Caki2 (cell line): ENCODE results near the gene CCDC192. TPM values are rescaled to one million over a fixed set of nuclear protein-coding genes. Genes with fewer than 3 reads are reported as not detected.

Experiments
- DNase-seq: peaks from one replicate; pipeline ENCODE4 v3.0.0-alpha.2; 2015; ENCODE audit warnings: low read depth
- in situ Hi-C: cut with HindIII; loops from 2 replicates; pipeline ENCODE4 v1.10.0; 2016; ENCODE audit warnings: low sequenced_read_pairs, low pct_unique_long_range_greater_than_20kb, mixed read lengths
- total RNA-seq: library from RNA; depleted of rRNA; stranded (reverse); fragments of >200 nt; shearing (Covaris generic); gene quantifications from 2 replicates; pipeline ENCODE4 v1.2.3, GENCODE V29; 2014; ENCODE audit warnings: low replicate concordance

Gene CCDC192
- total RNA-seq, 1 experiment from 2014 or later: not detected

DNA sequence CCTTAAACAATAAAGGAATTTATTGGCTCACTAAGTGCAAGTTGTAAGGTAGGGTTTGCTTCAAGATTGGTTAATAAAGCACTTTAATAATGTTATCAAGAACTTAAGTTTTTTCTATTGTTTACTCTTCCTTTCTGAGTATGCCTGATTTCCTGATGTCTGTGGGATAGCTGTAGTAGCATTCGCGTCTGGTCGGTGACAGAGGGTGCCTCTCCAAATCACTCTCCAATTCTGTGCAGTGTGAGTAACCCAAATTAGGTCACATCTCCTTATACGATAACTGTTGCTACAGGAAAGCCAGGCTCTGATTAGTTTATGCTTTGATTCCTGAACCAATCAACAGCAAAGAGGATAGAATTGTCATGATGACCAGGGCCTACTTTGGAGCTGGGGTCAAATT lies 90.7 kb downstream of the CCDC192 start:
- in situ Hi-C loops: no loop called here
- DNase-seq: no peak

DNA sequence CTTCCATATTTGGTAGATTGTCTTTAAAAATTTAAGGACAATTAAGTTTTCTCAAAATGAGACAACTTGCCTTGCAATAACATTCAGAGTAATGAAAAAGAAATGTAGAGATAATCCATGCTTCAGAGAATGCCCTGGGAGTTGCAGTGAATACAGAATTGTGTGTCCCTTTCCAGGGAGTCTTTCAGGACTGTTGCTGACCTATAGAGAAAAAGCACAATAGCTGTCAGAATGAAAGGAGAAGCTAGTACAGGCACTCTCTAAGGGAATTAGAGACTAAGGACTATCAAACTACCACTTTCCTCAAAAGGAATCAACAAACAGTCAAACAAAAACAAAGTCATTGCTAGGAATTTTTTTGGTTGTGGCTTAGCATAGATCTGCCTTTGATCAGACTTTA lies 93.0 kb downstream of the CCDC192 start:
- no peak for DNase-seq
- in situ Hi-C loops: no loop called here

DNA sequence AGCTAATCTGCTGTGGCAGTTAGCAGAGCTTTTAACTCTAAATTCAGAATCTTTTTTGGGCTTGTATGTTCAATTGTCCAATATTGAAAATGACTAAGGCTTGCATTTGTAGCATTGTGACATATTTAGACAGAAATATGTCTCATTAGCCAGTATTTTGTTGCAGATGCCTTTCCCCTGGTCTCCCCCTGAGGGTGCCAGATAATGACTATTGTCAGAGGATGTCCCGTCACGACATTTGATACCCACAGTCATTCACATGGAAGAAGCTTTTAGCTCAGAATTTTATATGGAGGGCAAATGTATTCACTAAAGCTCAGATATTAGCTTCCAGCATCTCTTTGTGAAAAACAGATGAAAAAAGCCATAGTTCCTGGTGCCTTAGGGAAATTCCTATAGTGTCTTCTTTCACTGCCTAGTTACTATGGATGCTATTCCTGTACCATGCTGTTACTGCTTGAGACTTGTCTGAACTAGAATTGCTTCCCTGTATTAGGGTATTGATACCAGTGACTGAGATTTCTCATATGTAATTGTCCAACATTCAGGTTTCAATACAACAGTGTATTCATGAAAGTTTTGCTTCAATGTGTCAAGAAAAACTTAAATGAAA lies 96.2 kb downstream of the CCDC192 start:
- in situ Hi-C loops: no loop called here
- no peak for DNase-seq

DNA sequence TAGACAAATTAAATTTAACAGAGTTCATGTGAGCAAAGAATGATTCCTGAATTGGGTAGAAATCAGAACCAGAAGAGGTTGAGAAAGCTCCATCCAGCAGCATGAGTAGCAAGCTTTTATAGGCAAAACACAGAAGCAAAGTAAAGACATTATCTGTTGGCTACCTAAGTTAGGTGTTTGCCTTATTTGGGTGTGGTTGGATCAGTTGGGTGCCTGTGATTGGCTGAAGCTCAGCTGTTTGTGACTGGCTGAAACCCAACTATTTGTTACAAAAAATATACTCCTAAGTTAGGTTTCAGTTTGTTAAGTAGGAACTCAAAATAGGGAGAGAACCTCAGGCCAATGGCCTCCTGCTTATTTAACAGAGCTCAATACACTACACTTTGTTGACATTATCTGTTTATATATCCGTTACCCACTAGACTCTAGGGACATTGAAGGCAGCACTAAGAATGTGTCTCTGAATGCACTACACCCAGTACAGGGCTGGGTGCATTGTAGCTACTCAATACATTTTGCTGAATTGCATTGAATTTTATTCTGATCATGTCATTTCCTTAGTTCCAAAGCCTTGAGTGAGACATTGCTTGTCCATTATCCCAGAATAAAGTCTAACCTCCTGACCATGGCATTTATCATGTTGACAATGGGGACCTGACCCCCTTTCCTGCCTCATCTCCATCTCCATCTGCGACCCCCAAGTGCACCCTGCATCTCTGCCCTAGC lies 98.7 kb downstream of the CCDC192 start:
- in situ Hi-C loops: no loop called here
- DNase-seq: no peak

DNA sequence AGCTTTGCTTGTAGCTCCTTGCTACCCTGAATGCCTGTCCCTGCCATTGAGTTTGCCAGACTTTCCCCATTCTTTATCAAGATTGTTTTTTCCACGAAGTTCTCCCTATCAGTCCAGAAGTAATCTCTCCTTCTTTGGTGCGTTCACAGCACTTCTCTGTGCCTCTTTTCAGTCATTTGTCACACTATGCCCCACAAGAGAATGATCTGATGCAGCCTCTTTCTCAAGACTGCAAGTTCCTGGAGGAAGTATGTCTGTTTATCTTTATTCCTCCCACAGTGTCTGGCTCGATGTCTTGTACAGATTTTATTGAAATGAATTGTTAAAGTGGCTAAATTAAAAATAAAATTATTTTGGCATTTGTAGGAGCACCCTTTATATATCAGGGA lies 99.3 kb downstream of the CCDC192 start:
- in situ Hi-C loops: no loop called here
- DNase-seq: no peak

DNA sequence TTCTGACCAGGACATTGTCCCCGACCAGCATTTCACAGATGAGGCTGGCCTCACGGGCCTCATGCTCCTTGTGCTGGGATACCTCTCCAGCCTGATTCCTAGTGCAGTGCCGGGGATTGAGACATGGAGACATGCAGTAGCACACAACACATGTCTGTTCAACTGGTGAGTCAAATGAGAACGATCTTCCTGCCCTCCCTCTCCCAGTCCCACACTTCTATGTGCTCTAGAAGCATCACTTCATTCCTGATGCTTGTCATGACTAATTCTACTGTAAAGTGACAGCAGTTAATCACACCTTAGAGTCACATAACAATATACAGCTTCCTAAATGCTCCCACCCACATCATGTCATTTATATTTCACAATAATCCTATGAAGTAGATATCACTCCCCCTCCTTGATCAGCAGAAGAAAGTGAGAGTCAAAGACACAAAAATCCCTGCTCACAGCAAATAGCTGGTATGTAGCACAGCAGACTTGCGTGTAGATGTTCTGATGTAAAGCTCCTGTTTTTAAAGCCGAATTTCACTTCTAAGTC lies 101.8 kb downstream of the CCDC192 start:
- no peak for DNase-seq

DNA sequence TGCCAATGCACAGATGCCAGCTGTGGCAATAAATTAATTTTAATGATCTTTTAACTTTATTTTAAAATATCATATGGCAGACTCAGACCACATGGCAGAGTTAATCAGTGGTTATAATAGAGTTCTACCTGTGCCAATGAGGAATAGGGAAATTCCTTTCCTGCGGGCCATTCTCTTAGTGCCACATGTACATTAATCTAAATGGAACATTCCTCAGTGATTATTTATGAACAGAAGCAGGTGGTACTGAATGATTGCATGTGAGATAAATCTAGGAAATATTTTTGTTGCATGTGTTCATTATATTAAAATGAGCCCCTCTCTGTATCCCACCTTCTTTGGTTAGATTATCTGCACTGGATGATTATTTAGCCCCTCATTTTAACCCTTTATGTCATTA lies 102.3 kb downstream of the CCDC192 start:
- in situ Hi-C loops: no loop called here
- no peak for DNase-seq

More for the DNA sequence above, 101.8 kb downstream of the CCDC192 start:
- in situ Hi-C loops: no loop called here

DNA sequence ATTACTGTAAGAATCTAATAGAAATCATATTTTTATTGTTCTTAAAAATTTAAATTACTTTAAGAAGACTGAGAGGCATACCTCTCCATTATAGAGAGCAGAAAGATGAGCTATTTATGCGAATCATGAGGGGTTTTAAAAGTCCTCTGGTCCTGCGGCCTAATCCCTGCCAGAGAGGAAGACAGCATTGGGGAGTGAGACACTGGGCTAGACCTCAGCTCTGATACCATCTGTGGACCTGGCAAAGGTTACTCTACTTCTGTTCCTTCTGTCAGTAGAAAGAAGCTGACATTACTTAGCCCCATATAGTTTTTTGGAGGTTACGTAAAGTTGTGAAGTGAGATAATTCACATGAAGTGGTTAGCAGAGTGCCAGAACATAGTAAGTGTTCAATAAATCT lies 103.6 kb downstream of the CCDC192 start:
- no peak for DNase-seq

DNA sequence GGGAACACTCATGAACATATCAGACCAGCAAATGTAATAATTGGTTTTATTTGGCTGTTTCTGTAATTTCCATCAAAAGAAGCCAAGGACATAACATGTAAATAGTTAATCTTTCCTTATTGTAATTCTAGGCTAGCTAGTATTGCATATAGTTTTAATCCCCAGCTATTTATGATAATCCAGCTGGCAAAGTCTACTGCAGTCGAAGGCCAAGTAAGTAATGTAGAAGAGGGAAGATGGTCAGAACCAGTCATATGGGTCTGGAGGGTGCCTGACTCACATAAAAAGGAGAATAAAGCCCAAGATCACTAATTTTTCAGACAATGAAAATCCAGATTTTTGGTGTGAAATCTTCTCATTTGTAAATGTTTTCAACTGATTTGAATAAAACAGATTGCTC lies 106.3 kb downstream of the CCDC192 start:
- DNase-seq: no peak
- in situ Hi-C loops: no loop called here

More for the DNA sequence above, 103.6 kb downstream of the CCDC192 start:
- in situ Hi-C loops: no loop called here

DNA sequence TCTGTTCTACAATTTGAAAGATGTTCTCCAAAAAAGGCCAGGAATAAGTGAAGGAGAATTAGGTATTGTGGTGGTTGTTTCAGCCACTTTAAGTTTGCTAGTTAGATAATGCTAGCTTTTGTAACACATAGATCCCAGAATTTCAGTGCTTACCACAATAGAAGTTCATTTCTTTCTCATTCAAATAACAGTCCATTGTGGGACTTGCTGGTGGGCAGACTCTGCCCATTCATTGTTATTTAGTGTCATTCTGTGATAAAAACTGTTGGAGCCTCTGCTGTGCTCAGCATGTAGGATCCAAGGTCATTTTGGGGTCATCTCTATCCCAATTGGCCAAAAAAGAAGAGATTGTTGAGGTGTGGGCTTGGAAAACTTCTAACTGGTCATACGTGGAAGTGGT lies 106.8 kb downstream of the CCDC192 start:
- no peak for DNase-seq
- in situ Hi-C loops: no loop called here

DNA sequence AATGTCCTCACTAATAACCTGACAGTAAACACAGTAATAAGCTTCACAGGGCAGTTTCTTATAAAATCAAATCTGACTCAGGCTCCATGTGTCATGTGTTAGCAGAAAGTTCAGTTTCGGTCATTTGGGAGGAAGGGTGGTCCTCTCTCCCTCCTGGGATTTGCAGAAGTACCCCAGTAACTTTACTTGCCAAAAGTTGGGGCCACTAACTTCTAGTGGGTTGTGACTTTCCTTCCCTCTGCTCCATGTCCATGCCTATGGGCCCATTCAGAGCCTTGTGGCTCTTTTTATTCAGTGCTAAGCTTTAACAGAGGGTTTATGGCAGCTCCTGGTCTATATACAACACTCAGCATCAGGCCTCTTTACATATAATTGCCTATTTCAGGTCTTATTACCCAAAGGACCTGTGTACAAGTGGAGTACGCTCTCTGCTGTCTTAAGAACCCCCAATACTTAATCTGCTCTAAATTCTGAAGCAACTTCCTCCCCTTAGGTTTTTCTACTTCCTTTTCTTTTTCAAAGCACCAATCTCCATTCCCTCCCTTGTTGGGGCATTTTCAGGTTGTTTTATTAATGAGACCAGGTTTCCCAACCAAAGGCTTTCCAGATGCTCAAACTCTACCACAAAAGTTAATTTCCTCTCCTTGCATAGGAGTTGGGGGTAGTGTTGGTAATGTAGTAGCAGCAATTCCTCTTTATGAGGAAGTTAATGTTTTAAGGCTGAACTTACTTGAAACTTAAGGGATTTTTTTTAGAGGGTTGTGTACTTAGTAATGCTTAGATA lies 107.7 kb downstream of the CCDC192 start:
- in situ Hi-C loops: no loop called here
- DNase-seq: no peak

DNA sequence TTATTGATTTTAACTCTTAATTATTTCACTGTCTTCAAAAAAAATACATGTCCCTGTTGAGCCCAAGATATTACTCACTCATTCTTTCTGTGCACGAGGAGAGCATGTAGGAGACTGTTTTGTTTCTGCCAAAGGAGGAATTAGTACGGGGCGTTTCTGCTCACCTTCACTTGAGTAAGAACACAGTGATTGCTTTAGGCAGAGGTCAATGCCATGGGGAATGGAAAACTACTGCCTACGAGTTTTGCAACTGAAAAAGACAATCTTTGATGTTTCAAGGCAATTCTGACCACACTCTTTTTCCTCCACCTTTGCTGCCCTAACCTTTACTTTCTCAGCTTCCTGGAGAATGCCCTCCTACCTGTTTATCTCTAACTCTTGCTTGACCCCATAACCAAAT lies 109.4 kb downstream of the CCDC192 start:
- in situ Hi-C loops: no loop called here
- no peak for DNase-seq

DNA sequence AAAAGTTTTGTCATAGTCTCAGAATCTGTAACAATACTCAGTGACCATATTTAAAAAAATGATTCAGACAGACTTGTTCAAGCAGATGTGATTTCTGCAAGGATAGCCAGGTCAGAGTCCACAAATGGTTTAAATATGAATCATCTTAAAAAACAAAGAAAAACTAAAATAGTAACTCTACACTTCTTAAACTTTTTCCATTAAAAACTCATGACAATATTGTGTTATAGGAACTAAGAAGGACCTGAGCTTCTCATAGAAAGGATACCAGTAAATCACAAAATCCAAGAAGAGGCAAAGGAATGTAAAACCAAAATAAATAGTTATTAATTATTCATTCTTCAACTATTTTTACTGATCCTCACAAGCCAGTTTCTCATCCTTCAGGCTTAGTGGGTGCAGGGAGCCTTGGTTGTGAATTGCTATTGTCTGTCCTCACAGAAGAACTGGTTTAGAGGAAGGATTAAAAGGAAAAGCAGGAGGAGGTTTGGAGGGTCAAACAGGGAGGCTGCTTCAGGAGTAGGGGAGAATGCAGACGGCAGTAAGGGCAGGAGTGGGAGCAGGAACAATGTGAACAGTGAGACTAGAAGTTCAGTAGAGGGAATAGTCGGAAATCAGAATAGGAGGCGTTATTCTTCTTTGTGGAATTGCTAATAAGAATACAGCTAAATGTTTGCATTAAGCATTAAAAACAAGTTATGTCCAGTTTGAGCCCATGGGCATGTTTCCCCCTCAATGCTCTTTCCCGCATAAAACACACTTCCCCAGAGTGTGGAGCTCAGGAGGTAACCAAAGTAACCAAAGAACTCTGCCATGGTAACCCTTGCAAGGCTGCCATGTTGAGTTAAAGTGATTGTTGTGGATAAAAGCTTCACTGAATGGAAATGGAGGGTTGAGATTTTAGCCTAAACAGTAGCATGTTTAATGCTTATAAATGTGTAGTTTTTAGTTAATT lies 110.7 kb downstream of the CCDC192 start:
- DNase-seq: peak; percentile 49
- in situ Hi-C loops: no loop called here

DNA sequence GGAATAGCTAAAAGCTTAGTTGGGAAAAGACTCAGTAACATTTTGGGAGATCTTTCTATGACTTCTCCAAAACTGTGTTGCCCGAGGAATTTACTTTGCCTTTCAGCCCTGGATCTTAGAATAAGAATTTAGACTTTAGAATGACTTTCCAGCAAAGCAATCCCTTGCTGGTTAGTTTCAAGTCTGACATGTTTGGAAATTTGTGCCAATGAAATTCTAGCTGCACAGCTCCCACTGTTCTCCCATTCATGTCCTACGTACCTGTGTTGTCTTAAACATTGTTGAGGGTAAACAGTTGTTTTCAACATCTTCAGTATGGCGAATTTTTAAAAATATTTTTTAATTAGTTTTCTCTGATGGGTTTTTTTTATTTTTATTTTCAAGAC lies 111.4 kb downstream of the CCDC192 start:
- DNase-seq: no peak
- in situ Hi-C loops: no loop called here

DNA sequence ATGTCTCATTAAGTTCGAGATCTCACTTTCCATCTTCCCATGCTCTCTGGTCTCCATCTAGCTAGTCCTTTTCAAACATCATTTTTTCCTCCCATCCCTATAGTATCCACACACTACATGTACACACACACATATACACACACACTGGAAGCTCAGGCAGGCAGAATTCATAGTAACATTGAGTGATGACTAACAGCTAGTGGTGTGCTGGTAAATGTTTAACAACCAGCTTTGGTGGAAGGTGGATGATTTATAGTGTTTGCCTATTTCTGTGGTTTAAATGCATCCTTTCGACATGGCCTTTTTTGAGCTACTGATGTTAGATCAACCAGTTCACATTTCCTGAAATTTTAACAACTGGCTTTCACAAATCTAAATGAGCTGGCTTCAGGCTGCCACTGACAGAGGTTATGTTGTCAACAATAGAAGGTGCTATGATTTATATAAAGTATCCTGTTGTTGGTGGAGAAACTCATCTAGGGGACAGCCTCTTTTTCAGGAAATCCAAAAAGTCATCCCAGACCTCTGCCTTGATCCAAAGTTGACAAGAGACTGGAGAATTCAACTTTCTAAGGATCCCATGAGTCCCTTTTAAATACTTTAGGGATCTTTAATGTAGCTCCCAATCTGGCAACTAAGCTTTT lies 117.8 kb downstream of the CCDC192 start:
- in situ Hi-C loops: no loop called here
- peak; percentile 83 for DNase-seq

DNA sequence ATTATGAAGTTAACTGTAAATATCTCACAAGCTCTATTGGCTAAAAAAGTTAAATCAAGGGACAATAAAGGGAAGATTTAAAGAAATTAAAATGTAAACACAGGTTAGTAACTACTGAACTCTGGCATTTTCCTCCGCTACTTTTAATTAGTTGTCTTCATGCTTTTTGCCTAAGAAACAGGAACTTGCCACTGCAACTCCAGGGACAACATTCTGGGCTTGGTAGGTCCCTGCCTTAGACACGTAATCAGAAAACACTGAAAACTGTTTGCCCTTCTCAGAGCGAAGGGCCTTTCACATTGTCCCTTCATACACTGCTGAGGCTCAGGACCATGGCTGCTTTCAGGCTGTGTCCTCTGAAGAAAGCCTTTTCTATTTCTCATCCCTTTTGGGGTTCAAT lies 118.7 kb downstream of the CCDC192 start:
- DNase-seq: no peak
- in situ Hi-C loops: no loop called here

DNA sequence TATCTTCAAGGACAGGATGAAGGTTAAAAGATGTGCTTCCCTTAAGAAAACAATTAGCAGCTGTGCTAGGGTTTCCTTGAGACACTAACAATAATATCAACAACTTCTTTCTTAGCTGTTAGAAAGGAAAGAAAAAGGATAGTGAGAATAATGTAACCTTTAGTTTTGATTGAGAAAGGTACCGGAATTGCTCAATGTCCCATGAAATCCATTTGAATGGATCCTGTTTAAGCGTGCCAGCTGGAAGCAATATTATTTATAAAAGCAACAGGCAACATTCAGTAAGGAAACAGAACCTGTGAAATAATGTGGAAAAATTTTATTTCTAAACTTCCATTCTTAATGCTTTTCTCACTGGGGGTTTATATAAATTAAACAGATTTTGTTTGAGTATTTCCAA lies 120.9 kb downstream of the CCDC192 start:
- DNase-seq: no peak
- in situ Hi-C loops: no loop called here

DNA sequence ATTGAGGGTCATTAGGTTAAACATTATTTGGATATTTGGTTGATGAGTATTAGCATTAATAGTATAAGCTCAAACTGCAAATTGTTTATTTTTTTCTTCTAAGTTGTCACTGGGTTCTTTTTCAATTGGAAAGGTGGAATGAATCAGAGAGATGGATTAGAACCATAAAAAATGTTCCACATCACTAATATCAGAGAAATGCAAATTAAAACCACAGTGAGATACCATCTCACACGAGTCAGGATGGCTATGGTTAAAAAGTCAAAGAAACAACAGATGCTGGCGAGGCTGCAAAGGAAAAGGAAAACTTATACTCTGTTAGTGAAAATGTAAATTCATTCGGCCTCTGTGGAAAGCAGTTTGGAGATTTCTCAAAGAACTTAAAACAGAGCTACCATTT lies 122.8 kb downstream of the CCDC192 start:
- peak; percentile 50 for DNase-seq
- in situ Hi-C loops: no loop called here
